H1 (cell line): Measurements from ENCODE around the gene CFAP20. TPM values are rescaled to one million over a fixed set of nuclear protein-coding genes. Genes with fewer than 3 reads are reported as not detected.

ENCODE experiments used
- CTCF ChIA-PET: fragments of 300-600 bp; sonication (Branson Sonifier 250); formaldehyde crosslinking; loops from one replicate; lab custom pipeline; 2021; ENCODE audit not compliant: partially characterized antibody; lab: Charles Lee
- POLR2A ChIA-PET: fragments of 300-600 bp; sonication (Branson Sonifier 250); formaldehyde crosslinking; loops from one replicate; lab custom pipeline; 2021; ENCODE audit warnings: inconsistent platforms; ENCODE audit not compliant: partially characterized antibody; lab: Charles Lee
- DNase-seq, 2 experiments: peaks; one replicate each; pipeline versions ENCODE4 v3.0.0 to v3.0.0-alpha.2; 2010 to 2022; ENCODE audit warnings: low spot score in 2 of 2, low read depth in 1 of 2, mixed read lengths in 1 of 2
- FAIRE-seq: peaks from 2 replicates; lab custom pipeline; 2011; peaks lifted over from hg19 to GRCh38; lab: Jason Lieb, UNC
- H2AFZ ChIP-seq: 2 replicates; pipeline ENCODE4 v1.8.1; 2012; ENCODE audit warnings: low read length, inconsistent platforms
- H2AK5ac ChIP-seq: 2 replicates; pipeline ENCODE4 v1.6.1; 2013; ENCODE audit warnings: low read depth, low read length
- H2BK120ac ChIP-seq: replicated peaks from 2 replicates; pipeline ENCODE3; 2013; ENCODE audit warnings: low read depth, low read length, inconsistent platforms
- H2BK12ac ChIP-seq: 2 replicates; pipeline ENCODE4 v1.6.1; 2013; ENCODE audit warnings: low read depth, low read length
- H2BK15ac ChIP-seq: 2 replicates; pipeline ENCODE4 v1.6.1; 2013; ENCODE audit warnings: low read length
- H2BK20ac ChIP-seq: 2 replicates; pipeline ENCODE4 v1.6.1; 2013; ENCODE audit warnings: low read length
- H2BK5ac ChIP-seq: 2 replicates; pipeline ENCODE4 v1.6.1; 2013; ENCODE audit warnings: low read depth, low read length
- H3K14ac ChIP-seq: 2 replicates; pipeline ENCODE4 v1.6.1; 2013; ENCODE audit warnings: inconsistent platforms; ENCODE audit not compliant: insufficient read length
- H3K18ac ChIP-seq: 2 replicates; pipeline ENCODE4 v1.6.1; 2013; ENCODE audit warnings: low read length; ENCODE audit errors: extremely low read depth
- H3K23ac ChIP-seq: 2 replicates; pipeline ENCODE4 v1.6.1; 2013; ENCODE audit warnings: inconsistent platforms; ENCODE audit not compliant: insufficient read length
- H3K23me2 ChIP-seq: 2 replicates; pipeline ENCODE4 v1.6.1; 2013; ENCODE audit warnings: low read depth, low read length
- H3K27ac ChIP-seq: 2 replicates; pipeline ENCODE4 v1.6.1; 2011; ENCODE audit warnings: low read depth, low read length, inconsistent platforms
- H3K27me3 ChIP-seq, 4 experiments: replicated peaks in 1 of 4; 1 replicate in 1 of 4; 2 replicates in 3 of 4; pipeline versions ENCODE4 v1.6.1 to v1.8.1; 2011 to 2013; ENCODE audit warnings: low read length in 3 of 4, mild to moderate bottlenecking in 3 of 4, inconsistent platforms in 2 of 4, mixed read lengths in 2 of 4, moderate library complexity in 1 of 4; ENCODE audit not compliant: control insufficient read depth in 3 of 4, insufficient read depth in 3 of 4; ENCODE audit errors: extremely low read depth in 1 of 4
- H3K36me3 ChIP-seq, 4 experiments: 2 replicates each; pipeline versions ENCODE4 v1.6.1 to v1.8.1; 2011 to 2013; ENCODE audit warnings: mild to moderate bottlenecking in 4 of 4, low read length in 3 of 4, moderate library complexity in 2 of 4, control low read depth in 1 of 4, inconsistent platforms in 1 of 4; ENCODE audit not compliant: insufficient read depth in 4 of 4, control insufficient read depth in 2 of 4
- H3K4ac ChIP-seq: replicated peaks from 2 replicates; pipeline ENCODE3; 2013; ENCODE audit warnings: low read length, low read depth, mixed read lengths, inconsistent platforms; ENCODE audit not compliant: insufficient read length
- H3K4me1 ChIP-seq, 4 experiments: replicated peaks in 1 of 4; 1 replicate in 1 of 4; 2 replicates in 3 of 4; pipeline versions ENCODE4 v1.6.1 to v1.8.1; 2011 to 2013; ENCODE audit warnings: low read length in 3 of 4, inconsistent platforms in 2 of 4, mixed read lengths in 1 of 4; ENCODE audit not compliant: insufficient read depth in 4 of 4, control insufficient read depth in 3 of 4
- H3K4me2 ChIP-seq, 2 experiments: 2 replicates each; pipeline versions ENCODE4 v1.6.1 to v1.8.1; 2011 to 2013; ENCODE audit warnings: low read depth in 2 of 2, low read length in 2 of 2, control low read depth in 1 of 2, inconsistent platforms in 1 of 2, mild to moderate bottlenecking in 1 of 2; ENCODE audit not compliant: insufficient read depth in 1 of 2
- H3K4me3 ChIP-seq, 4 experiments: fragments of 200-600, 300-600 bp in 1 of 4; sonication (generic), shearing (Covaris generic), sonication (Bioruptor Twin) in 1 of 4; 2 replicates each; pipeline versions ENCODE4 v1.5.1 to v1.8.1; 2011 to 2016; ENCODE audit warnings: low read length in 4 of 4, low read depth in 3 of 4, control low read depth in 2 of 4, inconsistent platforms in 2 of 4, mild to moderate bottlenecking in 2 of 4, mixed read lengths in 1 of 4, moderate library complexity in 1 of 4; ENCODE audit not compliant: insufficient read depth in 2 of 4; ENCODE audit errors: extremely low read depth in 1 of 4
- H3K56ac ChIP-seq: replicated peaks from 2 replicates; pipeline ENCODE3; 2013; ENCODE audit warnings: low read depth, mild to moderate bottlenecking, mixed read lengths, low read length, inconsistent platforms; ENCODE audit not compliant: insufficient read length
- H3K79me1 ChIP-seq: 2 replicates; pipeline ENCODE4 v1.6.1; 2013; ENCODE audit warnings: low read depth, low read length, control low read depth
- H3K79me2 ChIP-seq, 2 experiments: 2 replicates each; pipeline versions ENCODE4 v1.6.1 to v1.8.1; 2012 to 2013; ENCODE audit warnings: low read length in 2 of 2, mild to moderate bottlenecking in 2 of 2, inconsistent platforms in 1 of 2; ENCODE audit not compliant: insufficient read depth in 2 of 2, control insufficient read depth in 1 of 2
- H3K9ac ChIP-seq, 4 experiments: replicated peaks in 1 of 4; 1 replicate in 1 of 4; 2 replicates in 3 of 4; pipeline versions ENCODE4 v1.6.1 to v1.8.1; 2011 to 2013; ENCODE audit warnings: low read depth in 3 of 4, low read length in 3 of 4, control low read depth in 2 of 4, mild to moderate bottlenecking in 2 of 4, moderate library complexity in 2 of 4, inconsistent platforms in 1 of 4; ENCODE audit errors: extremely low read depth in 1 of 4
- H3K9me3 ChIP-seq, 2 experiments: 2 replicates each; pipeline versions ENCODE4 v1.6.1 to v1.8.1; 2012 to 2013; ENCODE audit warnings: mild to moderate bottlenecking in 2 of 2, moderate library complexity in 2 of 2, control low read depth in 1 of 2, inconsistent platforms in 1 of 2, low read depth in 1 of 2, low read length in 1 of 2, mixed read lengths in 1 of 2; ENCODE audit not compliant: insufficient read depth in 2 of 2
- H4K20me1 ChIP-seq, 2 experiments: replicated peaks in 1 of 2; 2 replicates each; pipeline versions ENCODE3 to v1.8.1; 2011 to 2013; ENCODE audit warnings: inconsistent platforms in 2 of 2, low read length in 2 of 2, mild to moderate bottlenecking in 1 of 2; ENCODE audit not compliant: insufficient read depth in 2 of 2, control insufficient read depth in 1 of 2
- H4K5ac ChIP-seq: 2 replicates; pipeline ENCODE4 v1.6.1; 2013; ENCODE audit warnings: low read length, low read depth, mixed read lengths, inconsistent platforms; ENCODE audit not compliant: insufficient read length
- H4K8ac ChIP-seq: 2 replicates; pipeline ENCODE4 v1.8.0; 2013; ENCODE audit warnings: mild to moderate bottlenecking, moderate library complexity, low read length, inconsistent platforms; ENCODE audit not compliant: insufficient read depth; ENCODE audit errors: extremely low read depth
- H4K91ac ChIP-seq: replicated peaks from 2 replicates; pipeline ENCODE3; 2013; ENCODE audit warnings: low read length, mixed read lengths, inconsistent platforms; ENCODE audit not compliant: insufficient read length
- GTF2F1 ChIP-seq: IDR thresholded peaks from 2 replicates; pipeline ENCODE4 v1.6.1; 2012; ENCODE audit warnings: low read depth, low read length, improper control_type of control experiment, borderline replicate concordance
- SIRT6 ChIP-seq: IDR thresholded peaks from one replicate; pipeline ENCODE4 v1.7.1; 2012; ENCODE audit warnings: low read length, inconsistent platforms
- TCF12 ChIP-seq: IDR thresholded peaks from 2 replicates; pipeline ENCODE4 v1.6.1; 2011; ENCODE audit warnings: low read depth, mild to moderate bottlenecking, low read length
- WGBS, 2 experiments: shearing (Covaris generic) in 1 of 2; methylation state at CpG; one replicate each; pipeline versions ENCODE4 v1.1.6 to v1.1.7; 2013 to 2015; ENCODE audit warnings: low lambda C conversion rate in 2 of 2, mixed read lengths in 2 of 2, inconsistent platforms in 1 of 2, low coverage in 1 of 2, missing lambda C conversion rate in 1 of 2; ENCODE audit not compliant: insufficient replicate concordance in 2 of 2, insufficient coverage in 1 of 2, insufficient read length in 1 of 2; ENCODE audit errors: extremely low coverage in 1 of 2, missing lambda C conversion rate in 1 of 2; 5-methylcytosine and 5-hydroxymethylcytosine counted together
- polyA plus RNA-seq, 7 experiments: library from polyadenylated mRNA; depleted of rRNA in 3 of 7; stranded (reverse) in 5 of 7; unstranded in 2 of 7; fragments of >200 nt in 5 of 7; fragments of 200-250 nt in 2 of 7; gene quantifications; 1 replicate in 5 of 7; 2 replicates in 1 of 7; 4 replicates in 1 of 7; pipeline versions ENCODE4 v1.2.1 to v1.2.3, GENCODE V29; 2011 to 2013; ENCODE audit warnings: missing spikeins in 2 of 7, mixed read lengths in 2 of 7
- total RNA-seq: library from RNA; stranded (reverse); fragmentation: NEBNext Ultra II Directional; extraction: Animal tissue kit (Norgen Biotek cat#: 25700); gene quantifications from 2 replicates; pipeline ENCODE4 v1.2.1, GENCODE V29; 2021

Gene CFAP20
- total and polyA plus RNA-seq, 2 of the 8 experiments (the other 6 are each of a cell fraction or from before 2014, with no cell fraction given), result 45.6 to 65.4 TPM

DNA sequence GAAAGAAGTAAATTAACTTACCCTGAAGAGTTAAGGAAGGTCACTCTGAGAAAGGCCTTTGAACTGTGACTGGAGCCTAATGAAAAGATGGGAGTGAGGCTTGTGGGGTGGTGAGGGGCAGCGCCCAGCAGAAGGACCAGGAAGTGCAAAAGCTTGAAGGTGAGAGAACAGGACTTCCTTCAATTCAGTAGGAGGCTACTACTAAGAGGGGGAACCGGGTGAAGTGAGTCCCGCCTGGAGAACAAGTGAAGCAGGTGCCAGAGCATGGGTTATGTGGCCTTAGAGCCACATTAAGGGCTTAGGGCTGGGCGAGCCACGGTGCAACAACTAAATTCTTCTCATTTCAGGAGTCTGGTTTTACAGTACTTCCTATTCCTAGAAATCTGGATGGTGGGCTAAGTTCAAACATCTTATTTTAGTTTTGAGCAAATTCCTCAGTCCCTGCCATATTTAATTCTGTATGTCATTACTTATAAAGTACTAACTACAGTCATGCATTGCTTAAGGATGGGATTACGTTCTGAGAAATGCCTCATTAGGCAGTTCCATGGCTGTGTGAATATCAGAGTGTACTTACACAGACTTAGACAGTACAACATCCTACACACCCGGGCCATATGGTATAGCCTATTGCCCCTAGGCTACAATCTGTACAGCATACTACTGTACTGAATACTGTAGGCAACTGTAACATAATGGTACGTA, 5.1 kb downstream of the CFAP20 start:
- no peaks in the 10 kb centered on the region for H3K27me3 ChIP-seq
- no peak overlapping the region for H2BK15ac ChIP-seq
- no peak overlapping the region for H3K23ac ChIP-seq
- no peaks in the 10 kb centered on the region for H3K36me3 ChIP-seq
- H3K18ac ChIP-seq, result no peak overlapping the region
- H3K9ac ChIP-seq, result no peak overlapping the region
- no peak overlapping the region for H3K4me3 ChIP-seq
- H2AFZ ChIP-seq, result no peak overlapping the region
- no peak overlapping the region for H3K4me2 ChIP-seq
- H3K23me2 ChIP-seq, result peaks cover 4% of the 10 kb centered on the region; the same call in 1 of the 2 replicates
- ChIA-PET POLR2A (interaction anchor here (1.2 kb wide), 1 partner anchor 99 kb away, joined by 3 read pairs; no protein-coding TSS in a partner anchor), CTCF (interaction anchor here (0.6 to 19.7 kb wide), 10 partner anchors 14 to 134 kb away, joined by 3 to 362 read pairs (median 4); partner anchors contain the start of gene MMP15)
- 78% methylated on average over 8 of the region's 8 CpGs; no CpG with 5 or more reads in 1 of the 2 experiments for WGBS, 2 experiments
- H2BK120ac ChIP-seq, result no peak overlapping the region
- H2AK5ac ChIP-seq, result no peak overlapping the region
- H4K91ac ChIP-seq, result no peak overlapping the region
- peaks cover 20 to 87% of the 10 kb centered on the region in 2 experiments for H3K79me2 ChIP-seq
- no peak overlapping the region for H4K8ac ChIP-seq
- H2BK20ac ChIP-seq, result no peak overlapping the region
- H3K4ac ChIP-seq, result no peak overlapping the region
- peaks cover 39 to 45% of the 10 kb centered on the region in 2 experiments for H4K20me1 ChIP-seq
- DNase-seq, result no peak
- H2BK12ac ChIP-seq, result no peak overlapping the region
- peaks cover 4 to 16% (median 5%) of the 10 kb centered on the region in 4 experiments; a peak in 4 of 7 replicates for H3K4me1 ChIP-seq
- FAIRE-seq, result no peak
- H3K79me1 ChIP-seq, result peaks cover 11% of the 10 kb centered on the region; the same call in 1 of the 2 replicates
- H3K27ac ChIP-seq, result no peak overlapping the region
- no peak overlapping the region for H2BK5ac ChIP-seq
- no peaks in the 10 kb centered on the region for H3K9me3 ChIP-seq
- no peak overlapping the region for H4K5ac ChIP-seq
- no peak overlapping the region for H3K14ac ChIP-seq
- TF ChIP-seq SIRT6, result no peak
- TF ChIP-seq TCF12, result no peak
- no peak for TF ChIP-seq GTF2F1
- H3K56ac ChIP-seq, result no peak overlapping the region
